ENCODE data around the gene LIMD2. TPM values are rescaled to one million over a fixed set of nuclear protein-coding genes. Genes with fewer than 3 reads are reported as not detected.

LIMD2 gene
- total and polyA plus RNA-seq, 2 of the 4 experiments (the other 2 are of a cell fraction): 4.5 to 21.7 TPM

DNA sequence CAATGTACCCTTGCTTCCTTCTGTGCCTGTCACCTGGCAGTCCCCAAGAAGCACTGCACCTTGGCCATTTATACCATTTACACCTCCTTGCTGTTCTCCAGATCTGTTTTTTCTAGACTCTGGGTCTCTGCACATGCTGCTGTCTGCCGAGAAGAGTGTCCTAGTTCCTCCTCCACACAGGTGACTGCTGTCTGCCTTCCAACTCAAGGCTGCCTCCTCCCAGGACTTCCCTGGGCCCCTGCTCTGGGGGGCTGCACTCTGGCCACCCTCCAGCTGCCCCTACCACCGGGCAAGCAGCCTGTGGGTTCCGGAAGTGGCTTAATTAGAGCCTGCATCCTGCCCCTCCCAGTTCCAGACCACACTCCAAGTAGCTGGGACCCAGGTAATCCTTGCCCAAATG lies 5.7 kb upstream of the LIMD2 start:
- H2BK5ac ChIP-seq (ENCODE audit: low read depth, low read length, poor library complexity, severe bottlenecking): no peak overlapping the region
- no peak overlapping the region for H2BK20ac ChIP-seq (ENCODE audit: low read depth, low read length)
- no peak overlapping the region for H3K56ac ChIP-seq (ENCODE audit: extremely low read depth, insufficient read depth, low read length)
- ATAC-seq (ENCODE audit: low read depth) (no peak), DNase-seq (no peak)
- H3K4ac ChIP-seq (ENCODE audit: low read depth, low read length): no peak overlapping the region
- intact Hi-C loops (cut with micrococcal nuclease) (no loop called here), in situ Hi-C loops (cut with MboI; ENCODE audit: low sequenced_read_pairs) (no loop called here), dilution Hi-C loops (cut with HindIII; ENCODE audit: low sequenced_read_pairs, unreplicated experiment) (no loop called here)
- H3K4me1 ChIP-seq (ENCODE audit: control insufficient read depth, insufficient read depth, low read length): no peaks in the 10 kb centered on the region
- no peak overlapping the region for H4K91ac ChIP-seq (ENCODE audit: insufficient read depth, low read depth, low read length)
- H3K36me3 ChIP-seq (ENCODE audit: control insufficient read depth, insufficient read depth, low read length): peaks cover 45% of the 10 kb centered on the region
- H3K9me1 ChIP-seq (ENCODE audit: insufficient read depth, low read length): peaks cover 2% of the 10 kb centered on the region; the same call in 1 of the 2 replicates
- no peak overlapping the region for H2BK15ac ChIP-seq (ENCODE audit: low read depth, low read length)
- no peaks in the 10 kb centered on the region; the same call in 1 of the 2 replicates for H4K20me1 ChIP-seq (ENCODE audit: insufficient read depth, low read length)
- H3K27ac ChIP-seq (ENCODE audit: insufficient read depth, low read length): no peak overlapping the region
- H4K8ac ChIP-seq (ENCODE audit: low read depth in 2 of 2, low read length in 2 of 2): no peak overlapping the region
- no peaks in the 10 kb centered on the region for H3K9me3 ChIP-seq (ENCODE audit: control insufficient read depth, insufficient read depth, low read length)
- no peak overlapping the region for H2AK5ac ChIP-seq (ENCODE audit: low read depth, low read length)
- no peak overlapping the region for H3K9ac ChIP-seq (ENCODE audit: low read depth, low read length)
- H3K18ac ChIP-seq (ENCODE audit: low read depth, low read length): no peak overlapping the region
- H4K5ac ChIP-seq (ENCODE audit: low read depth, low read length): no peak overlapping the region
- H3K23ac ChIP-seq (ENCODE audit: low read depth, low read length): no peak overlapping the region
- no peak overlapping the region for H3K4me2 ChIP-seq (ENCODE audit: low read depth, low read length)
- no TSS peak for BruUV-seq (replicated peaks)
- no peak overlapping the region for H2AFZ ChIP-seq (replicated peaks; ENCODE audit: low read length, poor library complexity)
- no peak overlapping the region for H2AK9ac ChIP-seq (replicated peaks; ENCODE audit: low read depth, low read length, poor library complexity)
- peaks cover 0 to 19% of the 10 kb centered on the region in 2 experiments; a peak in 2 of 4 replicates for H3K79me1 ChIP-seq (ENCODE audit: low read depth in 1 of 2, low read length in 2 of 2)
- H3K4me3 ChIP-seq (ENCODE audit: insufficient read depth, low read depth, low read length): no peak overlapping the region
- no peaks in the 10 kb centered on the region for H3K27me3 ChIP-seq (ENCODE audit: control insufficient read depth, insufficient read depth, low read length)
- H2BK120ac ChIP-seq (ENCODE audit: low read depth, low read length): no peak overlapping the region
- no peak for TF ChIP-seq MAZ (IDR thresholded peaks at IDR 0.05; ENCODE audit: borderline replicate concordance, low read depth, low read length)
- no peak for TF ChIP-seq MAFK (IDR thresholded peaks at IDR 0.05; ENCODE audit: low read depth, low read length)
- no peak for TF ChIP-seq CHD1 (IDR thresholded peaks at IDR 0.05; ENCODE audit: low read depth, low read length)
- TF ChIP-seq POLR2A (IDR thresholded peaks at IDR 0.05; ENCODE audit: low read depth, low read length): no peak
- TF ChIP-seq RFX5 (IDR thresholded peaks at IDR 0.05; ENCODE audit: low read depth, low read length): no peak
- TF ChIP-seq RAD21 (IDR thresholded peaks at IDR 0.05; ENCODE audit: low read length): no peak
- TF ChIP-seq BHLHE40 (IDR thresholded peaks at IDR 0.05; ENCODE audit: low read depth, low read length): no peak
- TF ChIP-seq, protein P1, sequence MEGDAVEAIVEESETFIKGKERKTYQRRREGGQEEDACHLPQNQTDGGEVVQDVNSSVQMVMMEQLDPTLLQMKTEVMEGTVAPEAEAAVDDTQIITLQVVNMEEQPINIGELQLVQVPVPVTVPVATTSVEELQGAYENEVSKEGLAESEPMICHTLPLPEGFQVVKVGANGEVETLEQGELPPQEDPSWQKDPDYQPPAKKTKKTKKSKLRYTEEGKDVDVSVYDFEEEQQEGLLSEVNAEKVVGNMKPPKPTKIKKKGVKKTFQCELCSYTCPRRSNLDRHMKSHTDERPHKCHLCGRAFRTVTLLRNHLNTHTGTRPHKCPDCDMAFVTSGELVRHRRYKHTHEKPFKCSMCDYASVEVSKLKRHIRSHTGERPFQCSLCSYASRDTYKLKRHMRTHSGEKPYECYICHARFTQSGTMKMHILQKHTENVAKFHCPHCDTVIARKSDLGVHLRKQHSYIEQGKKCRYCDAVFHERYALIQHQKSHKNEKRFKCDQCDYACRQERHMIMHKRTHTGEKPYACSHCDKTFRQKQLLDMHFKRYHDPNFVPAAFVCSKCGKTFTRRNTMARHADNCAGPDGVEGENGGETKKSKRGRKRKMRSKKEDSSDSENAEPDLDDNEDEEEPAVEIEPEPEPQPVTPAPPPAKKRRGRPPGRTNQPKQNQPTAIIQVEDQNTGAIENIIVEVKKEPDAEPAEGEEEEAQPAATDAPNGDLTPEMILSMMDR (conservative IDR thresholded peaks at IDR 0.05; ENCODE audit: low read depth, low read length): no peak
- TF ChIP-seq CEBPB (IDR thresholded peaks at IDR 0.05; ENCODE audit: low read depth, low read length): no peak
- no peak for TF ChIP-seq MXI1 (IDR thresholded peaks at IDR 0.05; ENCODE audit: borderline replicate concordance, low read depth, low read length)
- TF ChIP-seq RCOR1 (IDR thresholded peaks at IDR 0.05; ENCODE audit: insufficient replicate concordance, low read length): no peak
- no peak for TF ChIP-seq NFE2L2 (IDR thresholded peaks at IDR 0.05; ENCODE audit: low read depth, low read length)
- TF ChIP-seq SMC3 (IDR thresholded peaks at IDR 0.05; ENCODE audit: low read depth, low read length): no peak
- no peak for TF ChIP-seq FOS (IDR thresholded peaks at IDR 0.05; ENCODE audit: low read depth, low read length)
- TF ChIP-seq, protein P2, sequence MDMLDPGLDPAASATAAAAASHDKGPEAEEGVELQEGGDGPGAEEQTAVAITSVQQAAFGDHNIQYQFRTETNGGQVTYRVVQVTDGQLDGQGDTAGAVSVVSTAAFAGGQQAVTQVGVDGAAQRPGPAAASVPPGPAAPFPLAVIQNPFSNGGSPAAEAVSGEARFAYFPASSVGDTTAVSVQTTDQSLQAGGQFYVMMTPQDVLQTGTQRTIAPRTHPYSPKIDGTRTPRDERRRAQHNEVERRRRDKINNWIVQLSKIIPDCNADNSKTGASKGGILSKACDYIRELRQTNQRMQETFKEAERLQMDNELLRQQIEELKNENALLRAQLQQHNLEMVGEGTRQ (IDR thresholded peaks at IDR 0.05; ENCODE audit: low read depth, low read length): no peak
- TF ChIP-seq, protein P3, sequence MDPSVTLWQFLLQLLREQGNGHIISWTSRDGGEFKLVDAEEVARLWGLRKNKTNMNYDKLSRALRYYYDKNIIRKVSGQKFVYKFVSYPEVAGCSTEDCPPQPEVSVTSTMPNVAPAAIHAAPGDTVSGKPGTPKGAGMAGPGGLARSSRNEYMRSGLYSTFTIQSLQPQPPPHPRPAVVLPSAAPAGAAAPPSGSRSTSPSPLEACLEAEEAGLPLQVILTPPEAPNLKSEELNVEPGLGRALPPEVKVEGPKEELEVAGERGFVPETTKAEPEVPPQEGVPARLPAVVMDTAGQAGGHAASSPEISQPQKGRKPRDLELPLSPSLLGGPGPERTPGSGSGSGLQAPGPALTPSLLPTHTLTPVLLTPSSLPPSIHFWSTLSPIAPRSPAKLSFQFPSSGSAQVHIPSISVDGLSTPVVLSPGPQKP (IDR thresholded peaks at IDR 0.05; ENCODE audit: borderline replicate concordance, low read depth, low read length): no peak
- POLR2A ChIA-PET (ENCODE audit: unreplicated experiment): no interaction called here
- CTCF ChIA-PET: no interaction called here
- 67% methylated on average over 1 of the region's 3 CpGs; no CpG with 5 or more reads in 1 of the 2 experiments for WGBS, 2 experiments (ENCODE audit: extremely low coverage in 2 of 2, insufficient read length in 1 of 2)
- H3K14ac ChIP-seq (replicated peaks; ENCODE audit: low read depth, low read length): no peak overlapping the region
